ENCODE measurements around the gene TBC1D21. TPM values are rescaled to one million over a fixed set of nuclear protein-coding genes. Genes with fewer than 3 reads are reported as not detected.

The TBC1D21 gene, protein sequence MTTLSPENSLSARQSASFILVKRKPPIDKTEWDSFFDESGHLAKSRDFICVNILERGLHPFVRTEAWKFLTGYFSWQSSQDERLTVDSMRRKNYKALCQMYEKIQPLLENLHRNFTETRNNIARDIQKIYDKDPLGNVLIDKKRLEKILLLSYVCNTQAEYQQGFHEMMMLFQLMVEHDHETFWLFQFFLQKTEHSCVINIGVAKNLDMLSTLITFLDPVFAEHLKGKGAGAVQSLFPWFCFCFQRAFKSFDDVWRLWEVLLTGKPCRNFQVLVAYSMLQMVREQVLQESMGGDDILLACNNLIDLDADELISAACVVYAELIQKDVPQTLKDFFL
- not detected in 2 replicates for total RNA-seq

DNA sequence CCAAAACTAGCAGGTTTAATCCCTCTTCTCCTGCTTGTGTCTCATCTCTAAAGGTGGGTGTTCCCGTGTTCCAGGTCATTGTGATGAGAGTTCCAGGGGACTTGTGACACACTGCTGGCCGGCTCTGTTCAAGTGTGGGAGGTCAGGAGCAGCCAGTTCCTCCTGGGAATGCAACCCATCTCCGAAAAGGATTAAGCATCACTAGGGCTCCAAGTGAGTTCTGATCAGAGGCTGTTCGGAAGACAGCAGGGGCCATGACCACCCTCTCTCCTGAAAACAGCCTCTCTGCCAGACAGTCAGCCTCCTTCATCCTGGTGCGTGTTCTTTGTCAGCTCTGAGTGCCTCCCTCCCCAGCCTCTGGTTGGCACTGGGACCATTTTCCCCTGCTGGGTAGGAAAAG lies at the start of gene TBC1D21:
TSS of gene TBC1D21 (plus strand) at position 109 of the 400 bp plus-strand sequence. CDS start at position 255, 146 bp downstream.

DNA sequence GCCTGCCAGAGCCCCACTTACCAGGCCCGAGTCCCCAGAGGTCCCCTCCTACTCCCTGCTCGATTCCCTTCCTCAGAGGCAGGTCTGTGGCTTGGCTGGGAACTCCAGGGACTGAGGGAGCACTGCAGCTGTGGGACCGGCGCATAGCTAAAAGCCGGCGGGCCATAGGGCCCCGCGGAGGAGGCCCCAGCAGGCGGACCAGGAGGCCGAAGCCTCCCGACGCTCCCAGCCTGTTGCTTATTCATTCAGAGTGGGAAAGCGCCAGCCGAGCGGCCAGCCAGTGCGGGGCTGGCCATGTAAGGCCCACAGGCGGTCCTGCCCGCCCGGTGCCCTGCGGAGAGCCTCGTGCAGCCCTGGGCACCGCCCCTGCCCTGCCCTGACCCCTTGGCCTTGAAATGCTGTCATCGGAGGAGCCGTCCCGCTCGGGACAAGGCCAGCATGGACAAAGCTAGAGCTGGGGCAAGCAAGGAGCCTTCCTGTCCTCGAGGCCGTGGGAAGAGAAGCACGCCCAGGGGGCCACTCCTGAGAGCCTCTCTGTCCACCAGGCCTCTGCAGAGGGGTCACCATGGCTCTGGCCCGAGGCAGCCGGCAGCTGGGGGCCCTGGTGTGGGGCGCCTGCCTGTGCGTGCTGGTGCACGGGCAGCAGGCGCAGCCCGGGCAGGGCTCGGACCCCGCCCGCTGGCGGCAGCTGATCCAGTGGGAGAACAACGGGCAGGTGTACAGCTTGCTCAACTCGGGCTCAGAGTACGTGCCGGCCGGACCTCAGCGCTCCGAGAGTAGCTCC lies 53.0 kb downstream of the TBC1D21 start, which contains the start of gene LOXL1:
TSS of gene LOXL1 (plus strand) at position 244 of the 784 bp plus-strand sequence. CDS start at position 566, 322 bp downstream.

Other genes starting within 250 kb of the TBC1D21 start
- gene NPTN, start 240.2 kb upstream of the TBC1D21 start, total RNA-seq: 197 and 218 TPM in 2 replicates
- 175 and 256 TPM in 2 replicates for gene CD276, start 189.2 kb upstream of the TBC1D21 start, total RNA-seq
- gene INSYN1, start 120.2 kb upstream of the TBC1D21 start, total RNA-seq: 0.23 and 1.5 TPM in 2 replicates
- 143 and 206 TPM in 2 replicates for gene LOXL1, start 52.9 kb downstream of the TBC1D21 start, total RNA-seq
- 14.6 and 16.2 TPM in 2 replicates for gene STOML1, start 118.7 kb downstream of the TBC1D21 start, total RNA-seq
- gene PML, start 121.2 kb downstream of the TBC1D21 start, total RNA-seq: 34.7 and 61.3 TPM in 2 replicates
- not detected in 2 replicates for gene GOLGA6A, start 209.0 kb downstream of the TBC1D21 start, total RNA-seq